Fibroblast of pulmonary artery (primary cell): ENCODE measurements around the gene EPB42.
A peak's percentile ranks its signal among the peaks of the same experiment; 100 is the strongest.
"Not testable (repeated sequence)": the region's sequence is repeated elsewhere in the genome, so short reads cannot be mapped to it uniquely, and the experiment has no call there.

Source experiments
- DNase-seq: peaks from one replicate; pipeline ENCODE4 v3.0.0-alpha.2; 2010; ENCODE audit warnings: low read depth
- H3K4me3 ChIP-seq: replicated peaks from 2 replicates; pipeline ENCODE4 v1.5.1; 2011; ENCODE audit warnings: low read depth, mild to moderate bottlenecking, control low read depth, low read length, moderate library complexity
- CTCF ChIP-seq: IDR thresholded peaks from 2 replicates; pipeline ENCODE4 v1.5.1; 2011; ENCODE audit warnings: mild to moderate bottlenecking, control low read depth, low read length, inconsistent platforms; ENCODE audit errors: missing control alignments

The EPB42 gene

GRCh38 chr15:43168192-43169107, 52.4 kb downstream of the EPB42 start:
- peak; percentile 27 for DNase-seq
- H3K4me3 ChIP-seq = no peak overlapping the region
- TF ChIP-seq CTCF = no peak

DNA sequence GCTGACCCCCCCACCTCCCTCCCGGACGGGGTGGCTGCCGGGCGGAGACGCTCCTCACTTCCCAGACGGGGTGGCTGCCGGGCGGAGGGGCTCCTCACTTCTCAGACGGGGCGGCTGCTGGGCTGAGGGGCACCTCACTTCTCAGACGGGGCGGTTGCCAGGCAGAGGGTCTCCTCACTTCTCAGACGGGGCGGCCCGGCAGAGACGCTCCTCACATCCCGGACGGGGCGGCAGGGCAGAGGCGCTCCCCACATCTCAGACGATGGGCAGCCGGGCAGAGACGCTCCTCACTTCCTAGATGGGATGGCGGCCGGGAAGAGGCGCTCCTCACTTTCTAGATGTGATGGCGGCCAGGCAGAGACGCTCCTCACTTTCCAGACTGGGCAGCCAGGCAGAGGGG, 53.6 kb downstream of the EPB42 start:
- not testable (repeated sequence) for H3K4me3 ChIP-seq, DNase-seq

DNA sequence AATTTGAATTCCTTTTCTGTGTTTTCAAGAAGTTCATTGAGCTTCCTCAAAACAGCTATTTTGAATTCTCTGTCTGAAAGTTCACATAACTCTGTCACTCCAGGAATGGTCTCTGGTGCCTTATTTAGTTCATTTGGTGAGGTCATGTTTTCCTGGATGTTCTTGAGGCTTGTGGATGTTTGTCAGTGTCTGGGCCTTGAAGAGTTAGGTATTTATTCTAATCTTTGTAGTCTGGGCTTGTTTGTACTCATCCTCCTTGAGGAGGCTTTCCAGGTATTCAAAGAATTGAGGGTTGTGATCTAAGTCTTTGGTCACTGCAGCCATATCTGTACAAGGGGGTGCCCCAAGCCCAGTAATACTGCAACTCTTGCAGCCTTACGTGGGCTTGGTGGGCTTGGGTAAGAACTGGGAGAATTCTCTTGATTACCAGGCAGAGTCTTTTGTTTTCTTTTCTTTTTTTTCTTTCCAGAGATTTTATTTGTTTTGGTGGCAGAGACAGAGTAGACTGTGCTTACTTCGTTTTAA, 55.0 kb downstream of the EPB42 start:
- no peak for TF ChIP-seq CTCF
- no peak overlapping the region for H3K4me3 ChIP-seq
- no peak for DNase-seq

GRCh38 chr15:43153269-43153668, 67.5 kb downstream of the EPB42 start:
- no peak for TF ChIP-seq CTCF
- H3K4me3 ChIP-seq = no peak overlapping the region
- no peak for DNase-seq

DNA sequence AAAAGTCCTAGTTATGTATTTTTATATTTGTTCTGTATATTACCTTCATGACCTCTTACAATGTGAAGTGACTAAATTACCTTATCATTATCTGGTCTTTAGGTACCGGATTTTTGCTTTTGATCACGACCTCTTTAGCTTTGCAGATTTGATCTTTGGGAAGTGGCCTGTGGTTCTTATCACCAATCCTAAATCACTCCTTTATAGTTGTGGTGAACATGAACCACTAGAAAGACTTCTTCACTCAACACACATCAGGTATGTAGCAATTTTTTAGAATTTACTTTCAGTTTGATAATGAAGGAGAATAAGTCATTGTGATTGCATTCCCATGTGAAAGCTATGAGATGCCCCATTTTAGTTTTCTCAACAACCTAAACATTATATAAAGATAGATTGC, 69.1 kb downstream of the EPB42 start:
- H3K4me3 ChIP-seq = no peak overlapping the region
- no peak for DNase-seq
- no peak for TF ChIP-seq CTCF

DNA sequence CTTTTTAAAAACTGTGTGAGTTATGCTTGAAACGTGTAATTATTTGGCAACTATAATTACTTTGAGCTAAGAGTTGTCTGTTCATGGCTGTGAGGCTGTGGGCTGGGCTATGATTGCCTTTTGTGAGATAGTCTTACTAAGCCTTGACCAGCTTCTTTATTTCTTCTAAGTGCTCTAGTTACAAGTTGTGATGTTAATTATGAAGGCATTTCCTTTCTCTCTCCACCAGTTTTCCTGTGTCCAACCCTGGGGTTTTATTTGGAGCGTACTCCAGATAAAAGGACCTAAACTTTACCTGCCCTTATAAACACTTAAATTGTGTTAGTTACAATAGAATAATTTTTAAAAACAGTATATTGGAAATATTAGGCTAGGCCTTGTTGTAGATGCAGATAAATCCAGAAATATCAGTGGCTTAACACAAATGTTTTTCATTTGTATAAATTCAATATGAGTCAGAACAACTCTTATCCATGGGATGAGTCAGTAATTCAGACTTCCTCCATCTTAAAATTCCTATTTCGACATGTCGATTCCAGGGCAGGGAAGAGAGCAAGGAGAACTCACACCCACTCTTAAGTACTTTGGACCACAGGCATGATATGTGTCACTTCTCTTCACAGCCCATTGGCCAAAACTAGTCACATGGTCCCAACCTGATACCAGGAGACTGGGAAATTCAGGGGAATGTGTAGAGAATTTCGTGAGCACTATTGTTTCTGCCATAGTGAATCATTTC, 70.5 kb downstream of the EPB42 start:
- H3K4me3 ChIP-seq = no peak overlapping the region
- no peak for TF ChIP-seq CTCF
- DNase-seq = peak; percentile 82
